Renal pelvis (tissue), 4 donors: ENCODE measurements around the gene CCDC197. TPM values are rescaled to one million over a fixed set of nuclear protein-coding genes. Genes with fewer than 3 reads are reported as not detected.

Source experiments
- DNase-seq: peaks from one replicate; pipeline ENCODE4 v3.0.0-alpha.2; 2013
- polyA plus RNA-seq, 3 donors: library from polyadenylated mRNA; unstranded; fragments of 120-200 nt; gene quantifications; one replicate each; pipeline ENCODE4 v1.2.1, GENCODE V29; 2013; ENCODE audit not compliant: insufficient read length in 3 of 3

The CCDC197 gene
- polyA plus RNA-seq, 3 donors, result not detected

DNA sequence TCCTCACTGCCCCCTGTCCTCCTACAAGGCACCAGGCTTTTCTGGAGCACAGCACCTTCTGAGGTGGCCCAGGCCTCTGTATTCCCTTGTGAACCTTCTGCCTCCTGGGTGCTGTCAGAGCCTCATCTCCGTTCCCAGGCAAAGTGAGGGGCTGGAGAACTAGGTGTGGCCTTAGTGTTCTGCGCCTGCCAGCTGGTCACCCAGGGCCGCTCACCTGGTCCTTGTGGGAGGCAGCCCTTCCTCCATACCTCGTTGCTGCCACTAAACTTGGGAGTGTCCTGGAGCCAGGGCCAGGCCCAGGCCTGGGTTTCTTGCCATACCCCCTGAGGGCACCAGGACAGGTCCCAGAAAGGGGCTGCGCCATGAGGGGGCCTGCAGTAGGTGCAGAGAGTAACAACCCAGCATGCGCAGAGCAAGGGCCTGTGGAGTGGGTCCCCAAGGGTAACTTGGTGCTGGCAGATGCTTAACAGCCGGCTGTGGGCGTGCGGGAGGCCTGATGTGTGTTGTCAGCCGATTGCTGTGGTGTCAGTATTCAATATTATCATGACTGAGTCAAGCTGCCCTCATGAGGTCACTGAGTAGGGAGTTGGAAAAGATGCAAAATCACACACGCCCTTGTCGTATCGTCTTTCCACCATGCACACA is 46.1 kb downstream of the CCDC197 start:
- DNase-seq, result no peak

DNA sequence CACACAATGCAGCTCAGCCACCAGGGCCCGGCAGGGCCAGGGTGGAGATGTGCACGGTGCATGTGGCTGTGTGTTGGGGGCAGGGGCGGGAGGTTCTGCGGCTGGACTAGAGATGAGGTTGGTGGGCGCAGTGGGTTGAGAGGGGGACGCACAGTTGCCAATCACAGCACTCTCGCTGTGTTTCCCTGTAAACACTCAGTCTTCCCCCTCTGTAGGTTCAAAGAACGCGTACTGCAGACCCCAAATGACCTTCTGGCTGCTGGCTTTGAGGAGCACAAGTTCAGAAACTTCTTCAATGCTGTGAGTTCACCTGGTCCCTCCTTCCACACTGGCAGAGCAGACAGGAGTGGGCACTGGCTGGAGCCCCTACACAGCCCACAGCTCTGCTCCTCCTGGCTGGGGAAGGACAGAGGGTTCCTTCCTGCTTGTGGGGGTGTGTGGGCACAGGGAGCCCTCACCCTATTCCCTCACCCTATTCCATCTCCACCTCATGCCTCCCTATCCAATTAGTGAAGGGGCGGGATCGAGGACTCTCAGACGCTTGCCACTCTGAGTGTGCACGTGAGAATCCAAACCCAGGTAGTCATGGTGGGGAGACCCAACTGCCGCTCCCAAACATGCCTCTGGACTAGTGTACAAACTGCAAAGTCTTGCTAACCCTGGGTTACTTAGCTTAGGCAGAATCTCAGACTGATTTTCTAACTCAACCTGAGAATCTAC is 46.8 kb downstream of the CCDC197 start:
- DNase-seq, result no peak

DNA sequence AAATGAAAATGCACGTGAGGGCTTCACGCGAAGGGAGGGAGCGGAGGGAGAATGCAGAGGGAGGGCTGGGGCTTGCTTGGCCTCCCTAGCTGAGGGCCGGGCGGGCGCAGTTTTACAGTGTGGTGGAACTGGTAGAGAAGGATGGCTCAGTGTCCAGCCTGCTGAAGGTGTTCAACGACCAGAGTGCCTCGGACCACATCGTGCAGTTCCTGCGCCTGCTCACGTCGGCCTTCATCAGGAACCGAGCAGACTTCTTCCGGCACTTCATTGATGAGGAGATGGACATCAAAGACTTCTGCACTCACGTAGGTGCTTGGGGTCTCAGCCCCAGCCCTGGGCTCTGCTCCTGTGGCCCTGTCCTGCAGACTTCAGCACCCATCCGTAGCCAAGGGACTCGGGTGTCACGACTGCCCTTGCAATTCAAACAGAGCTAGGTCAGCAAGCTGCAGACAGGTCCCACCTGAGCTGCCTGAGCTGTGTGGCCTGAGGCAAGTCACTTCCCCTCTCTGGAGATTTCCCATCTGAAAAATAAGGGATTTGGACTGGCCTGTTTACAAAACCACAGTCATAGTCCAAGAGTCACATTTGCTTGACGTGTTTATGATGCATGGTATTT is 47.5 kb downstream of the CCDC197 start:
- no peak for DNase-seq

DNA sequence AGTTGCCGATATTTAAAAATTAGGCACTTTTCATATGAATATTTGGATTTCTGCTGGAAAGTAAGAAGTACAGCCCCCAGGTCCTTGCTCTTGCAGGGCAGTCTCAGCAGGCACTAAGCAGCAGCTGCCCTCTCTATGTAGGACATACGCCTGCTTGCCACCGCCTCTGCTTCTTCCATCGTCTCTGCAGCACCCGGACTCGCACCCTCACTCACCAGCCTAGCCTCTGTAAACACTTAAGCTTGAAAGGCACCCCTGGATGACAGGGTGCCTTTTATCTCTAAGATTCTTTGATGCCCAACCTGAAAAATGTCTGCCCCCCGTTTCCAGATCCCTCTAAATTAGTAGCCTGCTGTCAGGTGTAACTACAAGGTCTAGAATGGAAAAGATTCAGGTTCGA is 48.0 kb downstream of the CCDC197 start:
- no peak for DNase-seq

DNA sequence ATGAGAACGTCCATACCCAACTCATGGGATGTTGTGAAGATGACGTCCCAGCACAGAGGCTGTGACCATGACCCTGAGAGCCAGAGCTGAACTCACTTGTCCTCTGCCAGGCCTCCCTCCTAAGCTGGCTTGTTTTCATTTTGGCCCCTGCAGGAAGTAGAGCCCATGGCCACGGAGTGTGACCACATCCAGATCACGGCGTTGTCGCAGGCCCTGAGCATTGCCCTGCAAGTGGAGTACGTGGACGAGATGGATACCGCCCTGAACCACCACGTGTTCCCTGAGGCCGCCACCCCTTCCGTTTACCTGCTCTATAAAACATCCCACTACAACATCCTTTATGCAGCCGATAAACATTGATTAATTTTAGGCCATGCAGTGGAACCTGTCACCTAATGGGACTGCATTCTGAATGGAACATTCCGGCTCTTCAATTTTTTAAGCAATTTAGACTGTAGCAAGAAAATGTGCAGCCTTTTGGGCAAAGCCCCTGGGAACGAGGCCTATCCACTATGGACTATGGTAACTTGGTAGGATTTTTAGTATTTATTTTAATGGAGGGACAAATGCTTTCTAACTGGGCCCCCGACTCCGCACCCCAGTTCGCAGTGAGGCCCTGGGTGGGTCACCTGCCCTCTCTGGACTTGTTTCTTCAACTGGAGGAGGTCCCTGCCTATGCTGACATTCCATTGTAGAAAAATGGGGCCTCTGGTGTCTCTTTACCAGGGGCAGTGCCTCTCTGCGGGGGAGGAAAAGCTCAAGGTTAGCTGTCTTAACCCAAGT is 48.7 kb downstream of the CCDC197 start:
- no peak for DNase-seq

DNA sequence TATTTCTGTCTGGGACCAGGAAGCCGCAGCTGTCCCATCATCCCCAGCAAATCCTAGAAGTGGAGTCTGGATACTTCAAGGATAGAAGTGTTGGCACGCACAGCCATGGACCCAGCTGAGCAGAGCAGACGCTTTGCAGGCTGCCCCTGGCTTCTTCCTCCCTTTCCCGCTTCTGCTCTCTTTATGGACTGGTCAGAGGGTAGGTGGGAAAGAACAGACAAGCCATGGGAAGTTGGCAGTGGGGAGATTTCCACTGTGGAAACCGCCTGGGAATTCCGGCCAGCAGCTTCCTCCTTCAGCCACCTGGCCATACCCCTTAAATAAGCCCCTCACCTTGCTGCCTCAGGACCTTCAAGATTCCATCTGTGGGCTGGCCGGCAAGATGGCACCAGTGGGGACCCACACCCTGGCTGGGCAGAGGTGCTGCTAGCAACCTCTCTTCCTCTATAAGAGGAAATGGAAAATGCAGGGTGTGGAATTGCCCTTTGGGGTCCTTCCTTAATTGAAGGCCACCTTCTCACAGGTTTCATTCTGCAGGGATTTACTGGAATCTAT is 49.7 kb downstream of the CCDC197 start:
- no peak for DNase-seq

DNA sequence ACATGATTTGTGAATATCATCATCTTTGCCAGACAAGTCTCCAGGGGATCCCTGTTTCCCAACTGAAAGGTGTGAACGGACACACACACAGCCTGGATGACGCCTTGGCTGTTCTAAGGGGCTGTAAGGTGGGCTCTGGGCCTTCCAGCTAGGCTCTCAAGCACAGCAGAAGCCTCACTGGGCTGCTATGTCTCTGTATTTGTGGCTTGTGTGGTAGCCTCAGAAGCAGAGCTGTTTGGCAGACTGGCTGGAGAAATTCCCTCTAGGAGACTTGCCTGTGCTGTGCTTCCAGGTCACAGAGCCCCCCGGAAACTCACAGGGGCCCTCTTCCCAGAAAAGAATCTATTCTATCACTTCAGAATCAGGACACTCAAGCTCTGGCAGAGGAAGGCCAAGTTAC is 50.5 kb downstream of the CCDC197 start:
- no peak for DNase-seq

DNA sequence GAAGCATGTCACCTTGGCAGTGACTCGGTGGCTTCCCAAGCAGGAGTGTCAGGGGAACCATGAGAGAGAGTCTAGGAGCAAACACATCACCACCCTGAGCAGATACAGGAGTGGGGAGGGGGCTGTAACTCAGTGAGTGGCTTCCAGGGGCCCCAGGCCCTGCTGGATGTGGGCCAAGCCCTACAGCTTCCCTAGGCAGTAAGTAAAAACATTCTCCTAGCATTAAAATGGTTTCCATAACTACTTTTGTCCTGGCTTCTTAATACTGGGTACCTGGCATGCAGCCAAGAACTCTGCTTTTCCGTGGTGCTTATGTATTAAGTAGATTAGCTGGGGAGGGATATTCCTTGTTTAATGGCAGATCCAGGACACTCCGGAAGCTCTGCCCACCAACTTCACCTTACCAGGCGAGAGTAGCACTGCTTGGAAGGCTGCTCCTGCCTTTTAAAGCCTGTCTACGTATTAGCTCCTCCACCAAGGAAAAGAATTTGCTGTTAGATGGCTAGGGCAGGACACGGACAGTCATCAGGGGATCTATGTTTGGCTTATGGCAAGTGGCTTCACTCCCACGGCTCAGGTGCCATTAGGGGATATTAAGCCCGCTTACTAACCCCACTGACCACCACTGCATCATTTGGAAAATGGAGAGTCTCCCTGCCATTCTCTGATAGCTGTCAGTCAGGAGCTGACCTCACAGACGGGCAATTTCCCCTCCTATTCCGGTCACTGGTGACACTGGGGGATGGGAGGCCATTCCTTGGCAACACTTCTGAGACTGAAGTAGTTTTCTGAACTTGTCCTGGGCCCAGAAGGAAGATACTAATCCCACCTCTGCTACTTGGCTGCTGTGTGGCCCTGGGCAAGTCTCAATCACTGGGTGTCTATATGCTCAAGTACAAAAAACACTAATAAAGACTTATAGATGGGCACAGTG is 51.9 kb downstream of the CCDC197 start:
- no peak for DNase-seq

DNA sequence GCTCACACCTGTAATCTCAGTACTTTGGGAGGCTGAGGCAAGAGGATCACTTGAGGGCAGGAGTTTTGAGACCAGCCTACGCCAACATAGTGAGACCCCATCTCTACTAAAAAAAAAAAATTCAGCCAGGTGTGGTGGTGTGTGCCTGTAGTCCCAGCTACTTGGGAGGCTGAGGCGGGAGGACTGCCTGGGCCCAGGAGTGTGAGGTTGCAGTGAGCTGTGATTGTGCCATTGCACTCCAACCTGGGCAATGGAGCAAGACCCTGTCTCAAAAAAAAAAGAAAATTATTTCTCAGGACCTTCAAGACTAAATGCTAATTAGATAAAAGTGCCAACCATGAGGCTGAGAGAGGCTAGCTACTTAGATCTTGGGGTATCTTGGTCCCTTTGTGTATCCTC is 52.5 kb downstream of the CCDC197 start:
- DNase-seq, result no peak

DNA sequence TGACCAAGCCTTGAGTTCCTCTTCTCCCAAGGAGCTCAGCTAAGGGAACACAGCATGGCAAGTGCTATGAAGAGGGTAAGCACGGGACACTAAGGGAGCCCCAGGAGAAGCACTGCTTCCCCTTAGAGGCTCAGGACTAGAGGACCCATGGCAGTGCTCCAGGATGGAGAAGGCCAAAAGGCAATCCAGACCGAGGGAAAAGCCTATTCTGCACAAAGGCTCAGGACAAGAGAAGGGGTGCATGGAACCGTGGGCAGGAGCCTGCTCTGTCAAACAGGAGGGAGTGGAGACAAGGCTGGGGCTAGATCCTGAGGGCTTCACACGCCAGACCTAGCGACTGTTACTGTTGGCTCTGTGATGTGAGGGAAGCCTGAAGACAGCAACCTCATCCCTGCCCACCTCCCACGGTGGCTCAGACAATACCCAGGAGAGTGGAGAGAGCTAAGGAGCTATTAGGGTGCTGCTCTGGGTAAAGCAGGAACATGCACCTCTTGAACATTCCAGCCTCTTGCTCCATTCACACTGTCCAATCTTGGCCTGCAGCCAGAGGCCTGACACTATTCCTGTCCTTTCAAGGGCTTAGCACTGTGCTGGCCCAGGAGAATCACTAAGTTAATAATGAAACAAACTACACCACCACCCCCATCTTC is 53.3 kb downstream of the CCDC197 start:
- no peak for DNase-seq

DNA sequence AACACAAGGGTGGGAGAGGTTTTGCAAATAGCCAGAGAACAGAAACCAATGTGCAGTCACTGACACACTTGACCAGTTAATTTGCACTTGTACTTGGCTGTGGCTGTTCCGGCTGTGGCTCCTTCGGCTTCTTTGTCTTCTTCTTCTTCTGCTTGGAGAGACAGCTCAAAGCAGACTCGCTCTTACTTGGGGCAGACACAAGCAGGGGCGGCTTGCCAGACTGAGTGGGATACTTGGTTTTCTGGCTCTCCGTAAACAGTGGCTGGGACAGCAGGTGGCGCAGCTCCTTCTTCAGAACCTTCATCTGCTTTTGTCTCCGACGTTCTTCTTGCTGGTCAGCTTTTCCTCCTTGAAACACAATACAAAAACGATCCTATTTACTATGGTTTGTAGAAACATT is 54.0 kb downstream of the CCDC197 start:
- no peak for DNase-seq

DNA sequence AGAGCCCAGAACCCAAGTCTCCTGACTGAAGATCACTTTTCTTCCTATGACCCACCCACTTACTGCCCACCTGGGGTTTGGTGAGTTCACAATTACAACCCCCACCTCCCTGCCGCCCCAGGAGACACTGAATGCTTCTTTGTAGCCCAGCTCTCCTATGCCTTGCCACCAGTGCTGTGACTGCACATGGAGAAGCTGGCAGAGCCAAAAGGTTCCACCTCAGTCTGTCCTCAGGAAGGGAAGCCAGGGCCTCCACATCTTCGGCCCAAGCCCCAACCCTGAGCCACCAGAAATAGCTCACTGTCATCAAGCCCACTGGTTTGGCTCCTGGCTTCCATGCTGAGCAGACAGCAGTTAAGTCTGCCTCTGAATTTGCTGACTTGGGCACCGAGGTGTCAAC is 54.7 kb downstream of the CCDC197 start:
- DNase-seq, result no peak

DNA sequence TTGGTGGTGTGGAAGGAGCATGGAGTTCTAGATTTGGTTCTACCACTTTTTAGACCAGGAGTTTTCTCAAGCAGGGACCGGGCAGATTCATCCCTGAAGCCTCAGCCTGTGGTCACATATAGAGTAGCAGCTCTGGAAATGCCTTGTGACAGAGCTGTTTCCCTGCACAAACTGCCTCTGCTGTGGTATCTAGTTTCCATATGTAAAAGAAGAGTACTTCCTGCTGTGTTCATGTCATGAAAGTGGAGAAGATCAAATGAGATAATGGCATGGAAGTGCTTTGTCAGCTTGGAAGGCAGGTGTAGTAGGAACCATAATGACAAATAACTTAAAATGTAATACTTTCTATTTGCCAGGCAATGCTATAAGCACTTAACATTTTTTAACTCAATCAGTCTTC is 55.1 kb downstream of the CCDC197 start:
- DNase-seq, result no peak

DNA sequence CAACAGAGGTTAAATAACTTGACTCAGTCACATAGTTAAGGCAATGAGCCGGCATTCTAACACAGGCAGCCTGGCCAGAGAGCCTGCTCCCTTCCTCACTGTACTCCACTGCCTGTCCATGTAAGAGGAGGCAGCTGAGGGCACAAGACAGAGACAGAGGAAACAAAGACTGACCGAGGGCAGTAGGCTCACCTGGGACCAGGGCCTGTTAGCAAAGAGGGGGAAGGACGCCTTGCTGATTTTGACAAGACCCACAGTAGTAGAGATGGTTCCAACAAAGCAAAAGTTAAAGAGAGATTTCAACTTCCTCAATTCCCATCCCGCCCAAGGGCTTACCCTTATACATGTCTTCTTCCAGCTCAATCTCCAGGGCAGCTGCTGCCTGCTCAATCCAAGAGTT is 55.6 kb downstream of the CCDC197 start:
- DNase-seq, result no peak

DNA sequence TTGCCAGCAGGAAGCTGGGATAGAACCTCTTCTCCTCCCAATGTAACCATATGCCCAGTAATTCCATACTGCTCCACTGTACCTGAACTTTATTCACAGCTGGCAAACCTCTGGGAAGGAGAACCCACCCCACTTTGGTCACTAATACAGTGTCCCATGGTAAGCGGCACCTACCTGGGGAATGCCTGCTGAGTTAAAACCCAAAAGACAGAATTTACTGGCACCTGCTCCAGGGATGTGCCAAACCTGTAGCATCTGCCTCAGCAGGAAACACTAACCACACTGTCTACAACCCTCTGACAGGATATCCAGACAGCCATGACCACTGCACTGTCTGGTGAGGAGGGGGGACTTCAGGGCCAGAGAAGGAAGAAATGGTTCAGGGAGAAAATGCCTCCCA is 57.3 kb downstream of the CCDC197 start:
- no peak for DNase-seq

DNA sequence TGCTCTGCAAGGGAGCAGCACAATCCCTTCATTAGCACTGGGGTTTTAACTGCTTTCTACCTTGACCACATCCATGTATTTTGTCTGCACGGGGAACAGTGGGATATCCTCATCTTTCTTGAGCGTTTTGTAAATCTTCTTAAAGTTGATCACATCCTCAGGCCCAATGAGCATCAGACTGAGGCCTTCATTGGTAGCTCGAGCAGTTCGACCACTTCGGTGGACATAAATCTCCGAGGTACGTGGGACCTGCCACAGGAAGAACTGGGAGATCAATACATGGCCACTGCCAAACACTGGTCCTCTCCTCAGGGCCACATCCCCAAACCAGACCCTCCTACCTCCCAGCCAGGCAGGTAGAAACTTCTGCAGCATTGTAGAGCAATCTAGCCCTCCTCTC is 57.8 kb downstream of the CCDC197 start:
- DNase-seq, result no peak

DNA sequence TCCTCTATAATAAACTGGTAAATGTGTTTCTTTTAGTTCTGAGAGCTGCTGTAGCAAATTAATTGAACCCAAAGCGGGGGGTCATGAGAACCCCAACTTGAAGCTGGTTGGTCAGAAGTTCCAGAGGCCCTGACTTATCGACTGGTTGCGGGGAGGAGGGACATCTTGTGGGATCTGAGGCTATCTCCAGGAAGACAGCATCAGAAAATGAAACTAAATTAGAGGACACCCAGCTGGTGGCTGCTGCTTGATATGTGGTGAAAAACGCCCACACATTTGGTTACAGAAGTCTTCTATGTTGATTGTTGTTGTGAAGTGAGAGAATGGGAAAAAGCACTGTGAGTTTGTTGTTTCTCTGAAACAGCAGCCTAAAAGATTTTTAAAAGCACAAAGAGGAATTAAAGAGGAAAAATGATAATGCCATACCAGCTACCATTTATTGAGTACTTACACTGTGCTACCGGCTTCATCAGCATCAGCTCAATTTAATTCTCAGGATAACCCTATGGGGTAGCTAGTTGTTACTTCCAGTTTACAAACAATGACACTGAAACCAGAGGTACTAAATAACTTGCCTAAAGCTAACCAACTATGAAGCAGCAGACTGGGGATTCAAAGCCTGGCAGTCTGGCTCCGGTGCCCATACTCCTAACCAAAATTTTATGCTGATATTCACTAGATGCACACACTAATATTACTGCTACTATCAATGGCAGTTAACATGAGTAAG is 59.6 kb downstream of the CCDC197 start:
- DNase-seq, result peak; percentile 42

DNA sequence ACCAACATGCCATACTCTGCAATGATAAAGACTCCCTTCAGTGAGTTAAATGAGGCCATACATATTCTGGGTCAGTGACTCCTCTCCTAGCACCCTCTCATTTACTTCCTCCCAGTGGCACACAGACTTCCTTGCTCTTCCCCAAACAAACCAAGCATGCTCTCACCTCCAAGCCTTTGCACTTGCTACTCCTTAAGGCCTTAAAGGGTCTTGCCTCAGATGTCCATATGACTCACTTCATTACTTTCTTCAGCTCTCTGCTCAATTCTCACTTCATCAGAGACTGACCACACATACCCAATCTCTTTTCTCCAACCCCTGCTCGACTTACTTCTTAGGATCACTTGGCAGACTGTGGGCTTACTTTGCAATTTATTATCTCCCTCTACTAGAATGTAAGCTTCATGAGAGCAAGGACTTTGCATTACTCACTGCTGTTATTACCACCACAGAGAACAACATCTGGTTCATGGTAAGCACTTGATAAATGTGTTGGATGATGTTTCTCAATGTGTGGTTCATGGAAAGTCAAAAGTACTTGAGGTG is 61.1 kb downstream of the CCDC197 start:
- DNase-seq, result no peak
